COLO668 (cell line): ENCODE measurements around the gene TFCP2L1.
"Not testable (repeated sequence)": the region's sequence is repeated elsewhere in the genome, so short reads cannot be mapped to it uniquely, and the experiment has no call there.

Experiments
- DNase-seq: peaks from one replicate; lab custom pipeline; 2025; ENCODE audit not compliant: unreplicated experiment; lab: John Stamatoyannopoulos, UW

Gene TFCP2L1, protein sequence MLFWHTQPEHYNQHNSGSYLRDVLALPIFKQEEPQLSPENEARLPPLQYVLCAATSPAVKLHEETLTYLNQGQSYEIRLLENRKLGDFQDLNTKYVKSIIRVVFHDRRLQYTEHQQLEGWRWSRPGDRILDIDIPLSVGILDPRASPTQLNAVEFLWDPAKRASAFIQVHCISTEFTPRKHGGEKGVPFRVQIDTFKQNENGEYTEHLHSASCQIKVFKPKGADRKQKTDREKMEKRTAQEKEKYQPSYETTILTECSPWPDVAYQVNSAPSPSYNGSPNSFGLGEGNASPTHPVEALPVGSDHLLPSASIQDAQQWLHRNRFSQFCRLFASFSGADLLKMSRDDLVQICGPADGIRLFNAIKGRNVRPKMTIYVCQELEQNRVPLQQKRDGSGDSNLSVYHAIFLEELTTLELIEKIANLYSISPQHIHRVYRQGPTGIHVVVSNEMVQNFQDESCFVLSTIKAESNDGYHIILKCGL

DNA sequence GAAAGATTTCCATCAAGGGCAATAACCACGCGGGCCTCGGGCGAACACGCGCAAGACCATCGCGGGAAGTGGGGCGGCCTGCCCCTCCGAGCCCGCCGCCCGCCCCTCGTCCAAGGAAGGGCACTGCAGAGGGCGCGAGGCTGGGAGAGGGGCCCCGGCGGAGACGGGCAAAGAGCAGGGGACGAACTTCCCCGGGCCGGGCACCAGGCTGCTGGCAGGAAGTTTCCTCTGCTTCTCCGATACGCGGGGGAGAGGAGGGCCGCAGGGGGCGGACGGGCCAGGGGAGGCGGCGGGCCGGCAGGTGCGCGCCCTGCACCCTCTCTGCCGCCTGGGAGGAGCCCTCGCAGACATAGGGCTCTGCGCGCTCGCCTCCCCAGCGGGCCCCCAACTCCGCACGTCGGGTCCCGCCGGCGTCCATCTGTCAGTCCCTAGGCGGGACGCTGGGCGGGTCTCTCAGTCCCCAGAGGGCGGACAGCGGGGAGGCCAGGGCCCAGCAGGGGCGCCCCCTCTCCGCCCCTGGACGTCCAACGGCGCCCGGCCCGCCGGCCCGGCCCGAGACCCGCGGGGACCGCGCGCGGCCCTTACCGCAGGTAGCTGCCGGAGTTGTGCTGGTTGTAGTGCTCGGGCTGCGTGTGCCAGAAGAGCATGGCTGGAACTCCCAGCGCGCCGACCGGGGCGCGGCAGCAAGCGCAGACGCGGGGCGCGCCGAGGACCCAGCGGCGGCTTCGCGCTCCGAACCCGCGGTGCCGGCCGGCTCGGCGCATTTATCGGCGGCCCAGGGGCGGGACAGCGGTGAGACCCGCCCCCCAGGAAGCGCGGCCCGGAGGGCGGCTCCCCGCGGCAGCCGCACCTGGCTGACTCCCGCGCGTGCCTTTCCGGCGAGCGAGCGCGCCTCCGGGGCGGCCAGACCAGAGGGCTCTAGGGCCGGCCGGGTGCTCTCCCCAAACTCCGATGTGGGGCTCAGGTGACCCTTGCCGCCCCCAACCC is at the start of gene TFCP2L1:
Gene TFCP2L1, minus strand, starts transcription at position 740 of the 987 bp plus-strand sequence. Its CDS starts 93 bp downstream, at position 647.
- DNase-seq, result peak; percentile 93

DNA sequence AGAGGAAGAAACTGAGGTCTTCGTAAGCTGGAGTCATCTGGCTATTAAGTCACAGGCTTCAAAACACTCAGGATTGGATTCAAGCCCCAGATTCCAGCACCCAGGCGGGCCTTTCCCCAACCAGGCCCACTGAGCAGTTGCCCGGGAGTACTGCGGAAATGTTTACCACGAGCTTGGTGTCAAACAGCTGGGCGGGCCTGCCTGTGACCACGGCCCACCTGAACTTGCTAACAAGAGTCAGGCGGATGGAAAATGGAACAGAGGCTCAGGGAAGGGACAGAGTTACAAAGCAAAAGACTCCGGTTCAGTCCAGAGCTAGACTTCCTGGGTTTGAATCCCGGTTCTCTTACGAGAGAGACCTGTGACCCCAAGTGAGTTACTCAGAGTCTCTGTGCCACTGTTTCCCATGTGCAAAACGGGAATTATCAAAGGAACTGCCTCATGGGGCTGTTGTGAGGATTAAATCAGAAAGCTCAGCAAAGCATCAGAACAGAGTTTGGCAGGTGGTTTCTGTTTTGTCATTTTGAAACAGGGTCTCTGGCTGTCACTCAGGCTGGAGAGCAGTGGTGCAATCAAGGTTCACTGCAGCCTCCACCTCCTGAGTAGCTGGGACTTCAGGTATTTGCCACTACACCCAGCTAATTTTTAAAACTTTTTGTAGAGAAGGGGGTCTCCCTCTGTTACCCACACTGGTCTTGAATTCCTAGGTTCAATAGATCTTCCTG is 49.0 kb upstream of the TFCP2L1 start:
- no peak for DNase-seq

DNA sequence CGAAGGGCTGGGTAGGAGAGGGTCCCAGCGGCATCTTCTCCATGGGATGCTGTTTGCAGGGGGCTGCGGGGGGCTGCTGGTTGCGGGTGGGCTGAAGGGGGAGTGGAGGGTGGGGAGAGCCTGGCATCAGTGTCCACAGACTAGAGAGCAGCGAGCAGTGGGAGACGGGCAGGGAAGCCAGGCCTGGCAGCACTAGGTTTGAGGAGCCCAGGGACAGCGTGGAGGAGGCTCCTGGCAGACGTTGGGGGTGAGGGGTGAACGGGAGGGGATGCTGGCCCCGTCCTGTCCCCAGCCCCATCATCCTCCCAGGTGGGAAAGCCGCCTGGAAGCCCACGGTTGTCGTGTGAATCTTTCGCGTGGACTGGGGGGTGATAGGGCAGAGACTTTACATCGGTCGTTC is 48.2 kb upstream of the TFCP2L1 start:
- DNase-seq, result no peak

DNA sequence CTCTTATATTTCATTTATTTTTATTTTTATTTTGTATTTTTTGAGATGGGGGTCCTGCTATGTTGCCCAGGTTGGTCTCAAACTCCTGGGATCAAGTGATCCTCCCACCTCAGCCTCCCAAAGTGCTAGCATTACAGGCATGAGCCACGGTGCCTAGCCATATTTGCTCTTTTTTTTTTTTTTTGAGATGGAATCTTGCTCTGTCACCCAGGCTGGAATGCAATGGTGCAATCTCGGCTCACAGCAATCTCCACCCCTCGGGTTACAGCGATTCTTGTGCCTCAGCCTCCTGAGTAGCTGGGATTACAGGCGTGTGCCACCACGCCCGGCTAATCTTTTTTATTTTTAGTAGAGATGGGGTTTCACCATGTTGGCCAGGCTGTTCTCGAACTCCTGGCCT is 46.3 kb upstream of the TFCP2L1 start:
- DNase-seq, result not testable (repeated sequence)

DNA sequence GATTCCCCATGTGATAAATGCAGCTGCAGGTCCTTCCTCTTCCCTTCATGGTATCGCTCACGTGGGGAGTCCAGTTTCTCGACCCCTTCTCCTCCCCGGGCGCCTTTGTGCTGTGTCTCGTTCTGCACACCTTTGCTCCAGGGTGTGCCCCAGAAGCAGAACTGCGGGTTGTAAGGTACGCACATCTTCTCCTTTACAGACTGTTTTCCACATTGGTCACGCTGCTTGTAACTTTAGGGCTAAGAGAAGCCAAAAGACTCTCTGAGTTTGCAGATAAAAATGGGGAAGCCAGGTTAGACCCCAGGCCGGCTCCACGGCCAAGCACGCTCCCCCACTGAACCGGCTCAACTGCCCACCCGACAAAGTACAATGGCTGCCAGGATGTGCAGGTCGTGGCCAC is 45.9 kb upstream of the TFCP2L1 start:
- DNase-seq, result no peak

DNA sequence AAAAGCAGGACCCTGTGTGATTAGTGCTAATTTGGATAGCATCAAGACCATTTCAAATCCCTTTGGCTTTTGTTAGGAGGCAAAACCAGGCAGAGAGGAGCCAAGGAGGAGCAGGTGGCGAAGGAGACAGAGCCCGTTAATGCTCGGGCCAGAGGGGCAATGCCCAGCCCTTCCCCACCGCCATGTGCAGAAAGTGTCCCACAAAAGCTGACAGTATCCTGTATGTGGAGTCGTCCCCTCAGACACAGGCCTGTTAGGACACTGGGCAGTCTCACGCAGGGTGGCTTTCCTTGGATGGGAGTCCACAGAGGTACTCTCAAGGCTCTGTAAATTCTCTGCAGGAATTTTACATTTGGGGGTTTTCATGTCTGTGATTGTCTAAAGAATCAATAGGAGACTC is 44.8 kb upstream of the TFCP2L1 start:
- DNase-seq, result no peak

DNA sequence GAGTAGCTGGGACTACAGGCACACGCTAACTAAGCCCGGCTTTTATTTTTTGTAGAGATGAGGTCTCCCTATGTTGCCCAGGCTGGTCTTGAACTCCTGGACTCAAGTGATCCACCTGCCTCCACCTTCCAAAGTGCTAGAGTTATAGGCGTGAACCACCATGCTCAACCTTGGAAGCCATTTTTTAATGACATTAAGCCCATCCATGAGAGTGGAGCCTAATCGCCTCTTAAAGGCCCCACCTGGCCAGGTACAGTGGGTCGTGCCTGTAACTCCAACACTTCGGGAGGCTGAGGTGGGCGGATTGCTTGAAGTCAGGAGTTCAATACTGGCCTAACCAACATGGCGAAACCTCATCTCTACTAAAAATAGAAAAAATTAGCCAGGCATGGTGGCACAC is 41.6 kb upstream of the TFCP2L1 start:
- DNase-seq, result no peak

DNA sequence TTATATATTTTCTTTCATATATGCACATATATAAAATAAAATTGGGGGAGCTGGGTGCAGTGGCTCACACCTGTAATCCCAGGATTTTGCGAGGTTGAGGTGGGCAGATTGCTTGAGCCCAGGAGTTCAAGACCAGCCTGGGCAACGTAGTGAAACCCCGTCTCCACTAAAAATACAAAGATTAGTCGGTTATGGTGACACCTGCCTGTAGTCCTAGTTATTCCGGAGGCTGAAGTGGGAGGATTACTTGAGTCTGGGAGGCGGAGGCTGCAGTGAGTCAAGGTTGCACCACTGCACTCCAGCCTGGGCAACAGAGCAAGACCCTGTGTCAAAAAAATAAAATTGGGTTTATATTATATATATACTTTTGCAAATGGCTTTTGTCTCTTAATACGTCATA is 39.6 kb upstream of the TFCP2L1 start:
- no peak for DNase-seq

DNA sequence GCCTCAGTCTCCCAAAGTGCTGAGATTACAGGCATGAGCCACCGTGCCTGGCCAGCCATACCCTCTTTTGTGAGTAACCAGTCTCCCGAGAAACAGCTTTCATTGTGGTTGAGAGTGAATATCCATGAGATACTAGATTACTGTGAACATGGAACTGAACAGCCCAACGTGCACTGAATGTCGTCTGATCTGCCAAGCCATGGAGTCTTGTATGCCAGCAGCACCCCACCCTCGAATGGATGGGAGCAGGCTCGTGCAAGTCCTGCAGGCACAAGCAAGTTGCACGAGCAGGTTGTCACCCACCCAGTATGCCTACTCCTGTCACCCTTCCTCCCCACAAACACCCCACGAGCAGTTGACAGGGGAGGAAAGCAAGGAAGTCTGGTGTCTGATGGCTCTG is 36.5 kb upstream of the TFCP2L1 start:
- no peak for DNase-seq

DNA sequence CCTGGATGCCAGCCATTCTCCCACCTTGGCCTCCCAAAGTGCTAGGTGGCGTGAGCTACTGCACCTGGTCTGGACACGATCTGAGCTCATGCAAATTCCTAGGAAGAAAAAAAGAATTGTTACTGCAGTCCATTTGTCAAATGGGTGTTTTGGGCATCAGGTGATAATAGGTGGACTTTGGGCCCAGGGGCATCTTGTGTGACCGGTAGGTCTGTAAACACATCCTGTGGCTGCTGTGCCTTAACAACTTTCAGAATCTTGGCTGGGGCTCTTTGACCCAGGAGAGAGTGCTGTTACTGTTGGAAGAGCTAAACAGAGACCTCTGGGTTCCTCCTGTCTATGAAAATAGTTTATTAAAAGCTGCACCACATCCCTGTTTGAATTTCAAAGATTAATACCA is 34.9 kb upstream of the TFCP2L1 start:
- DNase-seq, result no peak

DNA sequence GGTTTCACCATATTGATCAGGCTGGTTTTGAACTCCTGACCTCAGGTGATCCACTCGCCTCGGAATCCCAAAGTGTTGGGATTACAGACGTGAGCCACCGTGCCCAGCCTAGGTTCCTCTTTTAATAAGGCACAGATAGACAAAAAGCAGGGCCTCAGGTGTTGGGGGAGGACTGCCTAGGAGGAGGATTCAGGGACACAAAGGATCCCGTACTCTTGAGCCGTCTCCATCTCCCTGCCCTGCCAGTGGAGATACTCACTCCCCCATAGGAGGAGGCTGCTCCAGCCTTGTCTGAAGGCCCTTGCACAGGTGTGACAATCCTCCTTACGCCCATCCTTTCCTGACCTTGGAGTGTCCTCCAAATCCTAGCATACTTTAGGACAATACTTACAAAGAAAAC is 32.0 kb upstream of the TFCP2L1 start:
- DNase-seq, result no peak

DNA sequence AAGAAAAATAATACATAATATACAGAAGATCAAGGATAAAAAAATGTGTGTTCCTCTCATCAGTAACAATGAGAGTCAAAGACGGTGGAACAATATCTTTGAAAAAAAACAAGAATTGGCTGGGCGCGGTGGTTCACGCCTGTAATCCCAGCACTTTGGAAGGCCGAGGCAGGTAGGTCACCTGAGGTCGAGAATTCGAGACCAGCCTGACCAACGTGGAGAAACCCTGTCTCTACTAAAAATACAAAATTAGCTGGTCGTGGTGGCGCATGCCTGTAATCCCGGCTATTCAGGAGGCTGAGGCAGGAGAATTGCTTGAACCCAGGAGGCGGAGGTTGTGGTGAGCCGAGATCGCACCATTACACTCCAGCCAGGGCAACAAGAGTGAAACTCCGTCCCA is 28.7 kb upstream of the TFCP2L1 start:
- DNase-seq, result not testable (repeated sequence)

DNA sequence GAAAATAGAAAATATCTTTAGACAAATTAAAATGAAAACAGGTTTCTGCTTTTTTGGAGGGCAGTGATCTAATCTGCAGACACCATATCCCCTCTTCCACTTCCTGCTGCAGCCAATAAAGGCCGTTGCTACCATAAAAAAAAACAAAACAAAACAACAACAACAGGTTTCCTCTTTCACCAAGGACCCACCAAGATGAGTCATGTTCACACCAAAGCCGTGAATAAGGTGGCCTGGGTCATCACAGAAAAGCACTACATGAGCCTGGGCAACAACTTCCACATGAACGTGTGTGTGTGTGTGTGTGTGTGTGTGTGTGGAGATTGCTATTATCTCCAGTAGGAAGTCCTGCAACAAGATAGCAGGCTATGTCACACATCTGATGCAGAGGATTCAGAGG is 24.8 kb upstream of the TFCP2L1 start:
- DNase-seq, result peak; percentile 18

DNA sequence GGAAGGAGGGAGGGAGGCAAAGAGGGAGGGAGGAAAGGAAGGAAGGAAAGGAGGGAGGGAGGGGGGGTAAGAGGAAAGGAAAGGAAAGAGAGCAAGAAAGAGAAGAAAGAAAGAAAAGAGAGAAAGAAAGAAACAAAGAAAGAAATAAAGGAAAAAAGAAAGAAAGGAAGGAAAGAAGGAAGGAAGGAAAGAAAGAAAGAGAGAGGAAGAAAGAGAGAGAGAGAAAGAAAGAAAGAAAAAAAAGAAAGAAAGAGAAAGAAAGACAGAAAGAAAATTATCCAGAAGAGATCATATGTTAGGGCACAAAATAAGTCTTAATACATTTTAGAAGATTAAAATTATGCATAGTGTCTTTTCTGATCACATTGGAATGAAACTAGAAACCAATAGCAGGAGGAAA is 24.3 kb upstream of the TFCP2L1 start:
- no peak for DNase-seq

DNA sequence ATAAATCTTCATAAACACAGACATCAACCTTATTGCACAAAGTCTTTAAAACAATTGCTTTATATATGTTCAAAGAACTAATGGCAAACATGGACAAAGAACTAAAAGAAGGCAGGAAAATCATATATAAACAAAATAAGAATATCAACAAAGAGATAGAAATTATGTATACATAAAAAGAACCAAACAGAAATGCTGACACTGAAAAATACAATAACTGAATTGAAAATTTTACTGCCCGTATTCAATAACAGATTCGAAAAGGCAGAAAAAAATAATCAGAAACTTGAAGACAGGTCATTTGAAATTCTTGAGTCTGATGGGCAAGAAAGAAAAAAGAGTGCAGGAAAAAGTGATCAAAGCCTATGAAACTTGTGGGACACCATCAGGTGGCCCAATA is 22.0 kb upstream of the TFCP2L1 start:
- DNase-seq, result no peak

DNA sequence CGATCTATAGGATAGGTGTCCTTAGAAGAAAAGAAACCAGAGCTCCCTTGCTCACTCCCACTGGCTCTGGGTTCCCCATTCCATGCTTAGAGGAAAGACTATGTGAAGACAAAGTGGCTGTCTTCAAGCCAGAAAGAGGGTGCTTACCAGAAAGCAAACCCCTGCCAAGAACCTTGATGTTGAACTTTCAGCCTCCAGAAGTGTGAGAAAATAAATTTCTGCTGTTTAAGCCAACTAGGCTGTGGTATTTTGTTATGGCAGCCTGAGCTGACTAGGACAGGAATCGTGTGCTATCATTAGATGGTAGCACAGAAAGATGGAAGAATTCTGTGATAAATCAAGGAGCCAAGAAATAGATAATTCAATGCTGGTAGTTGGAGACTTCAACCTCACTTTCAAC is 19.9 kb upstream of the TFCP2L1 start:
- DNase-seq, result no peak

DNA sequence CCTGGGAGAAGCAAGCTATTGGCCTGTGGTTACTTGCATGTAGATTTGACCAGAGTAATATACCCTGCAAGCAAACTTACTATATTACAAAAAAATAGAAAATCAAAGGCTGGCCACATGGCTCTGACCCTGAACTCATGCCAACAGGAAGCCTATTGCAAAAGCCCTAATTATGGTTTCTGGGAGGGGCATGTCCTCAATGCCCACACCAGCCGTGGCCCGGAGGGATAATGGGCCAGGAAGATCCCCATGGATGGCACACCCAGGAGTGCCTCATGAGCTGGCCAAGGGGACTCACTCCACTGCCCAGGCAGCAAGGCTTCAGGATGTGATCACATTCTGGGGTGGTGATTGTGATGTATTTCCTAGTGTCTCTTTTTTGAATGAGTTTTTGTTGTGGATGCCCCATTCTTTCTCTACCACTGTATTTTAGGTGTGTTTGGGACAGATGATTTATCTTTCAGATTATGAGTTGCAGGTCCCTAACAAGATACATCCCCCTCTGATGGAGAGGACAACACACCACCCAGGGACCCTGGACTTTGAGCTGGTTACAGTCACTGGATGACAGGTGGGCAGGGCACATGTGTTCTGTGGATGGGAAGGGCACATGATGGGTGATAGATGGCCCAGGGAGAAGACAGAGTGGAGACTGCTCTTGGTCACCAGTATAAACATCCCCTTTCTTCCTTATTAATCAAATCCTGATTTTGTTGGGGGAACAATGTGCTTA is 18.7 kb upstream of the TFCP2L1 start:
- no peak for DNase-seq

DNA sequence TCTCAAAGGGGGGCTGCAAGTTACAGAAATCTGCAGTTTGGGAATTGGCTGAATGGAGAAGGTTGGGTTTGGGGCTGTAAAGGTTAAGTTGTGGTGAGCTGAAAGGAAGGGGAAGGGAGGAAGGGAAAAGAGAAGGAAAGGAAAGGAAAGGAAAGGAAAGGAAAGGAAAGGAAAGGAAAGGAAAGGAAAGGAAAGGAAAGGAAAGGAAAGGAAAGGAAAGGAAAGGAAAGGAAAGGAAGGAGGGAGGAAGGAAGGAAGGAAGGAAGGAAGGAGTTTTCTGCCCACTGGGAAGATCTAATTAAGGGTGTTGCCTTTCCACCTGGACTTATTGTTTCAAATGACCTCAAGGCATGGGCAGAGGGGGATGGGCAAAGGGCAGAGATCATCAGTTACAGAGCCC is 16.2 kb upstream of the TFCP2L1 start:
- DNase-seq, result not testable (repeated sequence)

DNA sequence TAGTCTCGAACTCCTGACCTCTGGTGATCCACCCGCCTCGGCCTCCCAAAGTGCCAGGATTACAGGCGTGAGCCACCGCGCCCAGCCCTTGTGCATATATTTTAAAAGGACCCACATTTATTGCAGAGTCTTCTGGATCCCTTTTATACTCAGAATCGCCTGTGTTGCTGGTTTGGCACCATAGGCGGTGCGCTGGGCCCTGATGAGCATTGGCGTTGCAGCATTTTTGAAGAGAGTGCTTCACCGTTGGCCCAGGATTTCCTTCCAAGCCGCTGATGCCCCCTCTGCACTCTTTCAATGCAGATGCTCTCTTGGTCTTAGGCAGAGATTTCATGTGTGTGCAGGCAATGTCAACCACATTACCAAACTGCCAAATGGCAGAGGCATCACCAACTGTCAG is 13.5 kb upstream of the TFCP2L1 start:
- no peak for DNase-seq

DNA sequence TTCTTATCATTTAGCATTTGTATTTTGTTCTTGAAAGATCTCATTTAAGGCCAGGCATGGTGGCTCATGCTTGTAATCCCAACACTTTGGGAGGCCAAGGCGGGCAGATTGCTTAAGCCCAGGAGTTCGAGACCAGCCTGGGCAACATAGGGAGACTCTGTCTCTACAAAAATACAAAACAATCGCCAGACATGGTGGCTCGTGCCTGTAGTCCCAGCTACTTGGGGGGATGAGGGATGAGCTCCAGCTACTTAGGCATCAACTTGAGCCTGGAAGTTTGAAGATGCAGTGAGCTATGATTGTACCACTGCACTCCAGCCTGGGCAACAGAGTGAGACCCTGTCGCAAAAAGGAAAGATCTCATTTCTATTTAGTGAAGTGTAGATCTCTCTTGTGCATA is 12.9 kb upstream of the TFCP2L1 start:
- not testable (repeated sequence) for DNase-seq
